ENCODE results near the gene LLCFC1. TPM values are rescaled to one million over a fixed set of nuclear protein-coding genes. Genes with fewer than 3 reads are reported as not detected.

The LLCFC1 gene
- total RNA-seq, 2 donors from 2014 or later, result not detected

DNA sequence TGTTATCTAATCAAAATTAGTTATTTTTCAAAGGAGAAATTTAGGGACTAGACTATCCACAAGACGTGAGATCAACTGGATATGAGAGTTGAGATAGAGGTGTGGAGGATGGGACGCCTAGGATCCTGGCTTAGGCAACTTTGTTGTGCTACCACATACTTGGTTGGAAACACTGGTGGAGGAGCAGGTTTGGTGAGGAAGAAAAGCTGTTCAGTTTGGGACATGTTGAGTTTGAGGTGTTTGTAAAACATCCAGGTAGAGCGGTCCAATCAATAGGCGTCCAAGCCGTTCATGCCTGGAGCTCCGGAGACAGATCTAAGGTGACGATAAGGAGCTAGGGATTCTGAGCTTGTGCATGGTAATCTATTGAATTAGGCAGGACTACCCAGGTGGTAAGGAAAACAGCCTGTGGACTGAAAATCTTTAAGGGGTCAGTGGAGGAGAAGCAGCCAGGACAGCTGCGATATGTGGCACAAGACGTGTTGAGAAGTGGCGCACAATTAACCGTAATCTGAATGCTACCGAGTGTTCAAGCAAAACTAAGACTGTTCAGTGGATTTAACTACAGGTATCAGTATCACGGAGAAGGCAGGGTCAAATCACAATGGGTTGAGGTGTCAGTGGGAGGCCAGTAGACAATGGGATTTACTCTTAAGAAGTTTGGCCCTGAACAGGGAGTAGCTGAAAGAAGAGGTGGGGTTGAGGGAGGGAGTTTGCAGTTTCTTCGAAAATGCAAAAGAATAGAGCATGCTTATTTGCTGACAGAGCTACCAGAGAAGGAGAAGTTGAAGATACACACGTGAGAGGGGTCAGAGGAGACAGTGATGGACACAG, 37.6 kb upstream of the LLCFC1 start:
- no peak for ATAC-seq
- H3K27ac Mint-ChIP-seq, result no peak overlapping the region
- H3K36me3 Mint-ChIP-seq, result no peaks in the 10 kb centered on the region
- DNase-seq (ENCODE audit: low spot score), result no peak
- no peaks in the 10 kb centered on the region for H3K9me3 Mint-ChIP-seq
- H3K4me1 Mint-ChIP-seq (ENCODE audit: low read depth in 2 of 2), result no peaks in the 10 kb centered on the region
- H3K4me3 Mint-ChIP-seq, result no peak overlapping the region
- peaks cover 29 to 46% of the 10 kb centered on the region in 2 donors for H3K27me3 Mint-ChIP-seq

DNA sequence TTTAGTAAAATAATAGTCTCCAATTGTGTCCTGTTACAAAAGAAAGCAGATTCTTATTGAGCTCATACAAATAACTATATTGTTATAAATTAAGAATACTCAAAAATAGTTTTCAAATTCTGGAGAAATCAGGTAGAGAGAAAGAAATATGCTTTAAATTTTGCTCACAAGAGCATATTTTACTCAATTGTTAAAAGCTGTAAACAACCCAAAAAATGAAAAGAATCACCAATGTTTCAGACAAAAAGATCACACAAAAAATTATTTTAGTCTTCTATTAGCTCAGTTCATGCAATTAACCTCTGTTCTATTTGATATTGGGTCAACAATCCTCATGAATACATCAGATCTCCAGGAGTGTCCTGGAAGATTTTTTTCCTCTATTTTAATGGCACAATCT, 35.2 kb upstream of the LLCFC1 start:
- H3K27me3 Mint-ChIP-seq, result peaks cover 31 to 47% of the 10 kb centered on the region in 2 donors
- no peaks in the 10 kb centered on the region for H3K36me3 Mint-ChIP-seq
- no peaks in the 10 kb centered on the region for H3K4me1 Mint-ChIP-seq (ENCODE audit: low read depth in 2 of 2)
- H3K9me3 Mint-ChIP-seq, result no peaks in the 10 kb centered on the region
- H3K27ac Mint-ChIP-seq, result no peak overlapping the region
- no peak for DNase-seq (ENCODE audit: low spot score)
- H3K4me3 Mint-ChIP-seq, result no peak overlapping the region
- ATAC-seq, result no peak

- DNase-seq (ENCODE audit: low spot score) (no peak), ATAC-seq (no peak)
- no peak overlapping the region for H3K4me3 Mint-ChIP-seq
- H3K9me3 Mint-ChIP-seq, result no peaks in the 10 kb centered on the region
- no peaks in the 10 kb centered on the region for H3K4me1 Mint-ChIP-seq (ENCODE audit: low read depth in 2 of 2)
- H3K36me3 Mint-ChIP-seq, result no peaks in the 10 kb centered on the region
- H3K27ac Mint-ChIP-seq, result no peak overlapping the region
- H3K27me3 Mint-ChIP-seq, result peaks cover 29 to 42% of the 10 kb centered on the region in 2 donors
These were observed 33.5 kb upstream of the LLCFC1 start for GRCh38 chr7:142905759-142906158.

GRCh38 chr7:142906643-142907042, 32.6 kb upstream of the LLCFC1 start:
- Mint-ChIP-seq H3K36me3 (no peaks in the 10 kb centered on the region), H3K4me3 (no peak overlapping the region)

DNA sequence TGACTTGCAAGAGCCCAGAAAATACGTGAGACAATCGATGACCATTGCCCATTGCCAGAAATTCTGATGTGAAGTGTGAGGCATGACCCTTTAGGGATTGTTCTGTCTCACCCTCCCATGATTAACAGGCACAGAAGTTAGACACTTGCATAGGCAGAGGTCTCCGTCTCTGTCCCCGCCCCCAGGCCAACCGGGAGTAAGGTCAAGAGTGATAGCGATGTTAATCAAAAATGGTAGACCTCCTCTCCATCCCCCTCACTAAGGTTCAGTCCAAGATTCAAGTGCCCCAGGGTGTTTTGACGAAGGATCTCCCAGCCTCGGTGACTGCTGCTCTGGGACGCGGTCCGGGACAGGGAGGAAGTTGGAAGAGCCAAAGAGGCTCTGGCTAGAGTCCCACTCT, 31.0 kb upstream of the LLCFC1 start:
- no peaks in the 10 kb centered on the region for H3K9me3 Mint-ChIP-seq
- no peak overlapping the region for H3K4me3 Mint-ChIP-seq
- H3K36me3 Mint-ChIP-seq, result no peaks in the 10 kb centered on the region
- H3K4me1 Mint-ChIP-seq (ENCODE audit: low read depth in 2 of 2), result no peaks in the 10 kb centered on the region
- DNase-seq (ENCODE audit: low spot score) (no peak), ATAC-seq (no peak)
- H3K27me3 Mint-ChIP-seq, result peaks cover 29 to 41% of the 10 kb centered on the region in 2 donors
- no peak overlapping the region for H3K27ac Mint-ChIP-seq

More at GRCh38 chr7:142906643-142907042, 32.6 kb upstream of the LLCFC1 start:
- Mint-ChIP-seq H3K4me1 (ENCODE audit: low read depth in 2 of 2) (no peaks in the 10 kb centered on the region), H3K27me3 (peaks cover 34 to 47% of the 10 kb centered on the region in 2 donors), H3K9me3 (no peaks in the 10 kb centered on the region), H3K27ac (no peak overlapping the region)
- no peak for ATAC-seq
- DNase-seq (ENCODE audit: low spot score), result no peak

DNA sequence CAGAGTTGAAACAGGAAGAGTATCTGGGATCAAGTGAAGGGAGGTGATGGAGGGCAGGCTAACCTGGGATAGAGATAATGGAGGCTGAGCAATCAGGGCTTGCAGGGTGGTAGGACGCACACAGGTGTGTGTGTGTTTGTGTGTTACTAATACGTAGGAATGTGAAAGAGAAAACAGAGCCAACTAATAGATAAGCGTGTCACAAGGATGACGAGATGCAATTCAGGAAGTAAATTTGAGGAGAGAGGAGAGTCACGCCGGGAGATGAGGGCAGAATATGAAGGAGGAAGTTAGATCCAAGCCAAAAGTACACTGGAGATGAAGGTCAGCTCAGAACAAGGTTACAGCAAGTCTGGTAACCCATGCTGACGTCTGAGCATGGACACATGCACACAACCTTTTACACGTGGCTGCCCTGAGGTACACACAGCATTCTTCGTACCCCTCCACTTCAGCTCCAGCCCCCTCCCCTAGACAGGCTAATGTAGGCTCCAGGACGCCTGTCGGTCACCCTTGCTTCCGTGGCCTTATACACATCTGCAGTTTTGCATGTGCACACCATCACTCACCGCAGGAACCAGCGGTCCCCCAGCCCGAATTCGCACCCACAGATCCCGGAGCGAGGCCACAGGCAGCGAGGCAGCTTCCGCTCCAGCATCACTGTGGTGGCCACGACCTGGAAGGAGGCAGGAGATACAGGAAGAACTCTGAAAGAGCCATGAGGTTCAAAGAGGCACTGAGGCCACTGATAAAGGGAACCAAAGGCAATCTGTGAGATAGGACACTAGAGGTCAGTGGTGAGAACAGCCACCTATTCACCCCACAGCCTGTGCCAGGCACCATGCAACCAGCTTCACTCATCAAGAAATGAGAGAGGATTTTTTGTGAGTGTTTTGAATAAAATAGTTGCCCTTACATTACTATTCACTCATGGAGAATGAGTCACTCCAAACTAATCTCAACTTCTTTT, 30.1 kb upstream of the LLCFC1 start:
- Mint-ChIP-seq H3K4me3 (no peak overlapping the region), H3K9me3 (no peaks in the 10 kb centered on the region), H3K27ac (no peak overlapping the region), H3K4me1 (ENCODE audit: low read depth in 2 of 2) (no peaks in the 10 kb centered on the region), H3K27me3 (peaks cover 33 to 48% of the 10 kb centered on the region in 2 donors), H3K36me3 (no peaks in the 10 kb centered on the region)
- ATAC-seq (peak; percentile 49 to 62), DNase-seq (ENCODE audit: low spot score) (no peak)

DNA sequence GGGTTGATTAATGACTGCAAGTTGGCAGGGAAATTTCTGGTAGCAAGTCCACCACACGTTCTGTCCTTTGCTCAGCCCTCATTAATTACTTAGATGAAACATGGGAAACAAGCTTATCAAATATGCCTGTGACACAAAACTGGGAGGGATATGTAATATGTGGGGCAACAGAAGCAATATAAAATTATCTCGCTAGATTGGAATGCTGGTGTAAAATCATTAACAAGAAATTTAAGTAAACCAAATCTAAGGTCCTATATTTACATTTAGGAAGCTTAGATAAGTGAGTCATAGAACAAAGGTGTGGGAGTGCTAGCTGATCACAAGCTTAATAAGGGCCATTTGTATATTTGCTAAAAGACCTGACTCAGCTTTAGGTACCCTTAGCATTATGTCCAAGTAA, 29.3 kb upstream of the LLCFC1 start:
- Mint-ChIP-seq H3K27ac (no peak overlapping the region), H3K4me1 (ENCODE audit: low read depth in 2 of 2) (no peaks in the 10 kb centered on the region), H3K27me3 (peaks cover 35 to 52% of the 10 kb centered on the region in 2 donors), H3K4me3 (no peak overlapping the region), H3K36me3 (no peaks in the 10 kb centered on the region), H3K9me3 (no peaks in the 10 kb centered on the region)
- DNase-seq (ENCODE audit: low spot score) (no peak), ATAC-seq (no peak)

- ATAC-seq (no peak), DNase-seq (ENCODE audit: low spot score) (no peak)
- H3K27me3 Mint-ChIP-seq, result peaks cover 35 to 52% of the 10 kb centered on the region in 2 donors
- H3K4me1 Mint-ChIP-seq (ENCODE audit: low read depth in 2 of 2), result no peaks in the 10 kb centered on the region
- no peak overlapping the region for H3K4me3 Mint-ChIP-seq
- H3K36me3 Mint-ChIP-seq, result no peaks in the 10 kb centered on the region
- H3K9me3 Mint-ChIP-seq, result no peaks in the 10 kb centered on the region
- H3K27ac Mint-ChIP-seq, result no peak overlapping the region
These were observed 28.8 kb upstream of the LLCFC1 start for GRCh38 chr7:142910481-142910880.

DNA sequence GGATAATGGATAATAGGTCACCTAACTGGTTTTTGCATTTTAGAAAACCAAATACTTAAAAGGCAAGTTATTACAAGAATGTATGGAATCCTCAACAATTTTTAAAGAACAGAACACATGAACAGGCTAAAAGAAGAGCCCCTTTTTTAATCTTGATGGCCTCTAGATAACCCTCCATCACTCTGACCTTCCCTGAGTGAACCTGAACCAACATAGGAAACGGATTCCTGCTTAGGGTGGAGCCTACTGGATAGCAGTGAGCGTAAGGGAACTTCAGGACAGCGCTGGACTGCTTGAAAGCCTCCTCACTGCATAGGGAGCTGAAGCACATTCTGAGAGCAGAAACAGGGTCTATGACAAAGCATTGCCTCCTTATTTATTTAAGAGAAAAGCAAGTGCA, 26.2 kb upstream of the LLCFC1 start:
- Mint-ChIP-seq H3K4me3 (no peak overlapping the region), H3K36me3 (no peaks in the 10 kb centered on the region), H3K4me1 (ENCODE audit: low read depth in 2 of 2) (no peaks in the 10 kb centered on the region), H3K9me3 (no peaks in the 10 kb centered on the region), H3K27ac (no peak overlapping the region), H3K27me3 (peaks cover 27 to 55% of the 10 kb centered on the region in 2 donors)
- ATAC-seq, result no peak
- no peak for DNase-seq (ENCODE audit: low spot score)

DNA sequence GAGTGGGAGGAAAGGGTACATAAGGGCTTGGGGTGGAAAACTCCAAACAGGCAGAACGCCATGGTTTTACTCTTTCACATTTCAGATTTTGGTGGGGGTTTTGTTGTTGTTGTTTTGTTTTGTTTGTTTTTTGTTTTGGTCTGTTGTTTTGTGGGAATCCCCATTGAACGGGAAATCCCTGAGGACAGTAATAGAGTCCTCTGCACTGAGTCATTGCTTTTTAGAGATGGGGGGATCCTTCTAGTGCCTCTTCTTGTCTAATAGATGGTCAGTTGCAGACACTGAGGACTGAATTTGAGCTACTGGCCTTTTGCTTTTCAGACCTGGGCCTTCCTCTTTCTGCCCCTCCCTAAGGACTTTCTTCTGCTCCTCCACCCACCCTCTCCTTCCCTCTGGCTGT, 25.7 kb upstream of the LLCFC1 start:
- DNase-seq (ENCODE audit: low spot score) (no peak), ATAC-seq (no peak)
- Mint-ChIP-seq H3K4me3 (no peak overlapping the region), H3K27me3 (peaks cover 30 to 58% of the 10 kb centered on the region in 2 donors), H3K36me3 (no peaks in the 10 kb centered on the region), H3K4me1 (ENCODE audit: low read depth in 2 of 2) (no peaks in the 10 kb centered on the region), H3K9me3 (no peaks in the 10 kb centered on the region), H3K27ac (no peak overlapping the region)

GRCh38 chr7:142914121-142914520, 25.2 kb upstream of the LLCFC1 start:
- H3K4me1 Mint-ChIP-seq (ENCODE audit: low read depth in 2 of 2), result no peaks in the 10 kb centered on the region
- no peaks in the 10 kb centered on the region for H3K36me3 Mint-ChIP-seq
- H3K27ac Mint-ChIP-seq, result no peak overlapping the region
- DNase-seq (ENCODE audit: low spot score) (no peak), ATAC-seq (no peak)
- H3K4me3 Mint-ChIP-seq, result no peak overlapping the region
- H3K27me3 Mint-ChIP-seq, result peaks cover 27 to 55% of the 10 kb centered on the region in 2 donors
- H3K9me3 Mint-ChIP-seq, result no peaks in the 10 kb centered on the region

GRCh38 chr7:142915315-142915714, 24.0 kb upstream of the LLCFC1 start:
- H3K9me3 Mint-ChIP-seq, result no peaks in the 10 kb centered on the region
- H3K4me3 Mint-ChIP-seq, result no peak overlapping the region
- peak in 1 of 2 donors; percentile 16 for ATAC-seq
- DNase-seq (ENCODE audit: low spot score), result no peak
- peaks cover 24 to 51% of the 10 kb centered on the region in 2 donors for H3K27me3 Mint-ChIP-seq
- no peak overlapping the region for H3K27ac Mint-ChIP-seq
- no peaks in the 10 kb centered on the region for H3K4me1 Mint-ChIP-seq (ENCODE audit: low read depth in 2 of 2)
- no peaks in the 10 kb centered on the region for H3K36me3 Mint-ChIP-seq

GRCh38 chr7:142916508-142916907, 22.8 kb upstream of the LLCFC1 start:
- no peak for DNase-seq (ENCODE audit: low spot score)
- peaks cover 21 to 51% of the 10 kb centered on the region in 2 donors for H3K27me3 Mint-ChIP-seq
- no peaks in the 10 kb centered on the region for H3K9me3 Mint-ChIP-seq

DNA sequence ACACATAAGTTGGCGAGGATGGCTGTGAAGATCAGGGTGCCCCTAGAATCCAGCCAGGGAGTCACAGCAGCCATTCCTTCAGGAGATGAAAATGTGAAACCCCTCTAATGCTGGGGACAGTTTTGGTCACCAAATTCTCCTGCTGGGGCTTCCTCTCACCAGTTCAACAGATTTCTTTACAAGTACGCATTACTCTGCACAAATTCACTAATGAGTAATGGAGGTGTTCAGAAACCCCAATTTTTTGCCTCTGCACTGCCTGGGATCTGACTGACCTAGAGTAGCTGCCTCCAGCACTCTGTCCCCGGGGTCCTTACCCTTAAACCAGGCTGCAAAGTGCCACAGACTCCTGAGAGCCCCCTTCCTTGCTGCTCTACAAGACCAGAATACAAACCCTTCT, 21.8 kb upstream of the LLCFC1 start:
- H3K9me3 Mint-ChIP-seq, result no peaks in the 10 kb centered on the region
- DNase-seq (ENCODE audit: low spot score), result no peak

More at GRCh38 chr7:142916508-142916907, 22.8 kb upstream of the LLCFC1 start:
- no peaks in the 10 kb centered on the region for H3K4me1 Mint-ChIP-seq (ENCODE audit: low read depth in 2 of 2)
- no peak for ATAC-seq
- H3K36me3 Mint-ChIP-seq, result no peaks in the 10 kb centered on the region
- H3K27ac Mint-ChIP-seq, result no peak overlapping the region
- no peak overlapping the region for H3K4me3 Mint-ChIP-seq

More for the DNA sequence above, 21.8 kb upstream of the LLCFC1 start:
- no peak overlapping the region for H3K4me3 Mint-ChIP-seq
- H3K27me3 Mint-ChIP-seq, result peaks cover 16 to 49% of the 10 kb centered on the region in 2 donors
- no peaks in the 10 kb centered on the region for H3K36me3 Mint-ChIP-seq
- no peak overlapping the region for H3K27ac Mint-ChIP-seq
- no peak for ATAC-seq
- H3K4me1 Mint-ChIP-seq (ENCODE audit: low read depth in 2 of 2), result no peaks in the 10 kb centered on the region
